HG03045 (cell line): ENCODE results near the gene CNEP1R1.

Experiments
- ATAC-seq: cut with Tn5 transposase; IDR thresholded peaks from one replicate; pipeline ENCODE4 v1.9.1; 2021; ENCODE audit warnings: mild to moderate bottlenecking, moderate library complexity; ENCODE audit not compliant: unreplicated experiment

The CNEP1R1 gene

GRCh38 chr16:50059669-50060068 is 34.6 kb downstream of the CNEP1R1 start:
- ATAC-seq: no peak

GRCh38 chr16:50061326-50061725 is 36.3 kb downstream of the CNEP1R1 start:
- ATAC-seq: no peak

GRCh38 chr16:50065241-50065623 is 40.2 kb downstream of the CNEP1R1 start:
- no peak for ATAC-seq

GRCh38 chr16:50065624-50066481 is 40.8 kb downstream of the CNEP1R1 start, which contains the start of gene HEATR3:
HEATR3 (plus strand) TSS chr16:50065970; CDS start chr16:50066132, 162 bp downstream.
- peak; percentile 80 for ATAC-seq

GRCh38 chr16:50066482-50067289 is 41.7 kb downstream of the CNEP1R1 start:
- no peak for ATAC-seq

GRCh38 chr16:50067290-50067853 is 42.3 kb downstream of the CNEP1R1 start:
- ATAC-seq: no peak

- ATAC-seq: no peak
Measured at GRCh38 chr16:50068550-50068949, 43.5 kb downstream of the CNEP1R1 start.

- no peak for ATAC-seq
Measured at GRCh38 chr16:50069060-50069459, 44.0 kb downstream of the CNEP1R1 start.

- ATAC-seq: no peak
Measured at GRCh38 chr16:50071075-50071671, 46.1 kb downstream of the CNEP1R1 start.

- ATAC-seq: no peak
Measured at GRCh38 chr16:50072730-50073129, 47.7 kb downstream of the CNEP1R1 start.

GRCh38 chr16:50079397-50080140 is 54.5 kb downstream of the CNEP1R1 start:
- no peak for ATAC-seq

- no peak for ATAC-seq
Measured at GRCh38 chr16:50081428-50082018, 56.5 kb downstream of the CNEP1R1 start.

- no peak for ATAC-seq
Measured at GRCh38 chr16:50083996-50084395, 59.0 kb downstream of the CNEP1R1 start.

- ATAC-seq: no peak
Measured at GRCh38 chr16:50086176-50086575, 61.2 kb downstream of the CNEP1R1 start.
